Esophagus muscularis mucosa (tissue), 4 donors: ENCODE data around the gene ARMC12. TPM values are rescaled to one million over a fixed set of nuclear protein-coding genes. Genes with fewer than 3 reads are reported as not detected.

Experiments used
- DNase-seq: peaks from one replicate; pipeline ENCODE4 v3.0.0-alpha.2; 2017; ENCODE audit errors: extremely low spot score
- H3K27ac ChIP-seq, 4 donors: fragments of 200-600 bp; sonication (generic); replicated peaks in 1 of 4; 1 replicate in 3 of 4; 2 replicates in 1 of 4; pipeline ENCODE4 v1.5.1; 2016 to 2019; ENCODE audit warnings: mild to moderate bottlenecking in 1 of 4
- H3K27me3 ChIP-seq, 4 donors: fragments of 200-600 bp; sonication (generic); one replicate each; pipeline versions ENCODE4 v1.5.1 to v1.6.0; 2016 to 2019
- H3K36me3 ChIP-seq, 4 donors: fragments of 200-600 bp; sonication (generic); one replicate each; pipeline ENCODE4 v1.5.1; 2016 to 2019
- H3K4me1 ChIP-seq, 4 donors: fragments of 200-600 bp; sonication (generic); one replicate each; pipeline ENCODE4 v1.5.1; 2016 to 2019
- H3K4me3 ChIP-seq, 4 donors: fragments of 200-600 bp; sonication (generic); 1 replicate in 2 of 4; 2 replicates in 2 of 4; pipeline ENCODE4 v1.5.1; 2016 to 2019; ENCODE audit warnings: mild to moderate bottlenecking in 4 of 4, moderate library complexity in 1 of 4
- H3K9me3 ChIP-seq, 4 donors: fragments of 200-600 bp; sonication (generic); 1 replicate in 3 of 4; 2 replicates in 1 of 4; pipeline ENCODE4 v1.5.1; 2016 to 2019
- EP300 ChIP-seq: sonication (generic); formaldehyde crosslinking; IDR thresholded peaks from one replicate; pipeline ENCODE4 v1.6.1; 2017; ENCODE audit warnings: antibody characterized with exemption
- POLR2A ChIP-seq: fragments of 450-650 bp; IDR thresholded peaks from one replicate; pipeline ENCODE4 v1.6.1; 2017; ENCODE audit warnings: antibody characterized with exemption, moderate library complexity, mild to moderate bottlenecking, low read depth
- POLR2AphosphoS5 ChIP-seq, 2 donors: sonication (generic); formaldehyde crosslinking; IDR thresholded peaks; one replicate each; pipeline ENCODE4 v1.6.1; 2017; ENCODE audit warnings: antibody characterized with exemption in 2 of 2
- WGBS: methylation state at CpG from one replicate; pipeline ENCODE4 v1.1.5; 2018; 5-methylcytosine and 5-hydroxymethylcytosine counted together
- intact Hi-C: fragments of 100-400 bp; cut with DNase I; formaldehyde crosslinking; loops from one replicate; pipeline ENCODE4 v1.15.1; 2023
- total RNA-seq, 4 donors: library from RNA; depleted of rRNA; stranded (reverse); fragments of >200 nt; gene quantifications; one replicate each; pipeline versions ENCODE4 v1.1.0 to v1.2.1, GENCODE V29; 2016
- TF ChIP-seq, protein P1 (sequence below), 3 experiments: fragments of 200-600 bp in 2 of 3; fragments of 450-650 bp in 1 of 3; sonication (generic) in 2 of 3; IDR thresholded peaks; one replicate each; pipeline ENCODE4 v1.5.1; 2017 to 2019; ENCODE audit warnings: antibody characterized with exemption in 3 of 3, mild to moderate bottlenecking in 2 of 3, moderate library complexity in 1 of 3

Gene ARMC12
- total RNA-seq, 4 donors from 2014 or later = 0.50 to 1.0 (median 0.83) TPM; not detected in 1

DNA sequence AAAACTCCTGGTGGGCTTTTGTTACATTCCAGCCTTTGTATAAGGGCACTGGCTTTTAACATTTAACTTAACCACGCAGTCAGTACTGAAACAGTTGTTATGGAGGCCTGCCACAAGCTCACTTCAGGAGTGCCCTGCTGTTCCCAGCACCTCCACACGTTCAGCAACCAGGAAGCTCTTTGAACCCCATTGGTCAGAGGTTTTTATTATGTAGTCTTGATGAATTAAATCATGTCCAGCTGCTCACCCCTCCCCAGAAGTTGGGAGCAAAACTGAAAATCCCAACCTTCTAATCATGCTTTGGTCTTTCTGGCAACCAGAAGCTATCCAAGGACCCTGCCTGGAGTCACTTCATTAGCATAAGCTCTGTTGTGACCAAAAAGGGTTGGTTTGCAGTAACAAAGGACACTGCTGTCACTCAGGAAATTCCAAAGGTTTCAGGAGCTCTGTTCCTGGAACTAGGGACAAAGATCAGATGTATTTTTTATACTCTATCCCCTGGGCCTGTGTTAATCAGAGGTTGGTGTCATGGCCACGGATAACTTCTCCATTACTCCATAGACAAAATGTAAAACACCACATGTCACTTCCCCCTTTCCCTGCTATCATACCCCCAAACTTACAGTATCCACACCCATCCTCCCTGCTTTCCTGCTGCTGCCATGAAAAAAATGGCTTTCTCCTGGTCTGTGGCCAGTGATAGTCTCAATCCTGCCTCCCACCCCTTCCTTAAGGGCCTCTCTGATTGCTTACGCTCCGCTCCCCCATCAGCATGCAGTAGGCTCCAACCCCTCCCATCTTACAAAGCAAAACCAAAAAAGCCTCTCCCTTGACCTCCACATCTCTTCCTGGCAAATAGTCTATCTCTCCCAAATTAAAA, 3.1 kb downstream of the ARMC12 start:
- Histone ChIP-seq H3K9me3 (no peaks in the 10 kb centered on the region), H3K36me3 (no peaks in the 10 kb centered on the region), H3K4me1 (peaks cover 10 to 33% (median 28%) of the 10 kb centered on the region in 4 donors), H3K27ac (no peak overlapping the region), H3K4me3 (no peak overlapping the region), H3K27me3 (no peaks in the 10 kb centered on the region)
- DNase-seq = no peak
- 72% methylated on average over 5 of the region's 5 CpGs for WGBS
- intact Hi-C loops = no loop called here
- TF ChIP-seq POLR2AphosphoS5 (IDR thresholded peaks at IDR 0.05) (no peak), POLR2A (no peak)
- TF ChIP-seq, protein P1, sequence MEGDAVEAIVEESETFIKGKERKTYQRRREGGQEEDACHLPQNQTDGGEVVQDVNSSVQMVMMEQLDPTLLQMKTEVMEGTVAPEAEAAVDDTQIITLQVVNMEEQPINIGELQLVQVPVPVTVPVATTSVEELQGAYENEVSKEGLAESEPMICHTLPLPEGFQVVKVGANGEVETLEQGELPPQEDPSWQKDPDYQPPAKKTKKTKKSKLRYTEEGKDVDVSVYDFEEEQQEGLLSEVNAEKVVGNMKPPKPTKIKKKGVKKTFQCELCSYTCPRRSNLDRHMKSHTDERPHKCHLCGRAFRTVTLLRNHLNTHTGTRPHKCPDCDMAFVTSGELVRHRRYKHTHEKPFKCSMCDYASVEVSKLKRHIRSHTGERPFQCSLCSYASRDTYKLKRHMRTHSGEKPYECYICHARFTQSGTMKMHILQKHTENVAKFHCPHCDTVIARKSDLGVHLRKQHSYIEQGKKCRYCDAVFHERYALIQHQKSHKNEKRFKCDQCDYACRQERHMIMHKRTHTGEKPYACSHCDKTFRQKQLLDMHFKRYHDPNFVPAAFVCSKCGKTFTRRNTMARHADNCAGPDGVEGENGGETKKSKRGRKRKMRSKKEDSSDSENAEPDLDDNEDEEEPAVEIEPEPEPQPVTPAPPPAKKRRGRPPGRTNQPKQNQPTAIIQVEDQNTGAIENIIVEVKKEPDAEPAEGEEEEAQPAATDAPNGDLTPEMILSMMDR (IDR thresholded peaks at IDR 0.05) = no peak

DNA sequence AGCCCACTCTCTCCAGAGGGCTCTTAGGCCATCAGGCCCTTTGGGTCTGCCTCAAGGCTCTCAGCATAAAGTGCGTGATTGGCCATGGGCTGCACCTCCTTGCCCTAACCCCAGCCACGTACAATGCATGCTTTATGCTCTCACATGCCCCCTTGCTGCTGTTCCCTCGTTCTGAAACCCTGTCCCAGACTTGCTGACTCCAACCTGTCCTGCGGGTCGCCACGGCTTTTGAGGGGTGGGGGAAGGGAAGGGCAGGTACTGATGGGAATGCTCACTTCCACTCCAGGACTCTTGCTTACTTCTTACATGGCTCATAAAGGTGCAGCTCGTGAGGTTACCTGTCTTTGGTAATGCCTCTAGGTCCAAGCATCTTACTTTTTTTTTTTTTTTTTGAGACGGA, 6.0 kb downstream of the ARMC12 start:
- Histone ChIP-seq H3K9me3 (no peaks in the 10 kb centered on the region), H3K4me3 (no peak overlapping the region), H3K27me3 (no peaks in the 10 kb centered on the region), H3K4me1 (peaks cover 0 to 4% (median 1%) of the 10 kb centered on the region in 4 donors), H3K27ac (no peak overlapping the region), H3K36me3 (no peaks in the 10 kb centered on the region)
- DNase-seq = no peak
- WGBS = 51% methylated on average over 8 of the region's 8 CpGs
- intact Hi-C loops = no loop called here
- TF ChIP-seq, protein P1 (IDR thresholded peaks at IDR 0.05) = no peak
- TF ChIP-seq EP300 (no peak), POLR2AphosphoS5 (IDR thresholded peaks at IDR 0.05) (no peak), POLR2A (no peak)

DNA sequence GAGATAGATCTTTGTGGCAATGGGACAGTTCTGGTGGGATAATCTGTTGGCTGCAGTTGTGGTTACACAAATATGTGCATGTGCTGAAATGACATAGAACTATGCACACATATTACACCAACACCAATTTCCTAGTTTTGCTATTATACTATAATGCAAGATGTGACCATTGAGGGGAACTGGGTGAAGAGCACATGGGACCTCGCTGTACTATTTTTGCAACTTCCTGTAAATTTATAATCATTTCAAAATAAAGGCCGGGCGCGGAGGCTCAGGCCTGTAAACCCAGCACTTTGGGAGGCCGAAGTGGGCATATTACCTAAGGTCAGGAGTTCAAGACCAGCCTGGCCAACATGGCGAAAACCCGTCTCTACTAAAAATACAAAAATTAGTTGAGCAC, 8.7 kb downstream of the ARMC12 start:
- H3K27me3 ChIP-seq = no peaks in the 10 kb centered on the region
- no peak for TF ChIP-seq POLR2A
- no peak for TF ChIP-seq POLR2AphosphoS5 (IDR thresholded peaks at IDR 0.05)
- TF ChIP-seq, protein P1 (IDR thresholded peaks at IDR 0.05) = no peak
- no peak for TF ChIP-seq EP300

DNA sequence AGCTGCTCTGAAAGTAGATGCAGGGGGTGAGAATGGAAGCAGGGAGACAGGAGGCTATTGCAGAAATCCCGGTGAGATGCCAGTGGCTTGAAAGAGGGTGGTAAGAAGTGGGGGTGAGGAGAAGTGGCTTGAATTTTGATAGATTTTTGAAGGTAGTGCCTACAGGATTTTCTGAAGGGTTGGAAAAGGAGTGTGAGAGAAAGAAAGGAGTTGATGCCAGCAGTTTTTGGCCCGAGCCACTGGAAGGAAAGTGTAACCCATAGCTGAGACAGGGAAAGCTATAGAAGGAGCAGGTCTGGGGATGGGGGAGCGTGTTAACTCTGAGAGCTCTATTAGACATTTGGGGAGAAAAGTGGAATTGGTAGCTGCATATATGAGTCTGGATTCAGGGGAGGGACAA, 9.7 kb downstream of the ARMC12 start:
- Histone ChIP-seq H3K36me3 (no peaks in the 10 kb centered on the region), H3K4me3 (no peak overlapping the region), H3K9me3 (no peaks in the 10 kb centered on the region), H3K4me1 (no peaks in the 10 kb centered on the region), H3K27ac (no peak overlapping the region), H3K27me3 (no peaks in the 10 kb centered on the region)
- WGBS = 81% methylated on average over 3 of the region's 3 CpGs
- no peak for TF ChIP-seq POLR2A
- no peak for TF ChIP-seq POLR2AphosphoS5 (IDR thresholded peaks at IDR 0.05)
- TF ChIP-seq, protein P1 (IDR thresholded peaks at IDR 0.05) = no peak
- TF ChIP-seq EP300 = no peak
- intact Hi-C loops = no loop called here
- no peak for DNase-seq

More for the DNA sequence above, 8.7 kb downstream of the ARMC12 start:
- Histone ChIP-seq H3K36me3 (no peaks in the 10 kb centered on the region), H3K9me3 (no peaks in the 10 kb centered on the region), H3K27ac (no peak overlapping the region), H3K4me3 (no peak overlapping the region), H3K4me1 (no peaks in the 10 kb centered on the region)
- WGBS = 91% methylated on average over 7 of the region's 7 CpGs
- intact Hi-C loops = no loop called here
- no peak for DNase-seq
